Kidney tubule cell (primary cell): ENCODE measurements around the gene SCN9A.
"Not testable (repeated sequence)": the region's sequence is repeated elsewhere in the genome, so short reads cannot be mapped to it uniquely, and the experiment has no call there.

Experiments
- DNase-seq: peaks from one replicate; pipeline ENCODE4 v3.0.0-alpha.2; 2018; ENCODE audit warnings: low spot score

SCN9A gene

GRCh38 chr2:166242309-166242708 lies 133.4 kb downstream of the SCN9A start:
- no peak for DNase-seq

GRCh38 chr2:166240387-166241313 lies 135.1 kb downstream of the SCN9A start:
- peak; percentile 58 for DNase-seq

GRCh38 chr2:166239548-166239947 lies 136.2 kb downstream of the SCN9A start:
- peak; percentile 89 for DNase-seq

GRCh38 chr2:166238176-166238575 lies 137.6 kb downstream of the SCN9A start:
- DNase-seq = no peak

- DNase-seq = peak; percentile 69
Measured at GRCh38 chr2:166234112-166234846, 141.5 kb downstream of the SCN9A start.

- no peak for DNase-seq
Measured at GRCh38 chr2:166233244-166233643, 142.5 kb downstream of the SCN9A start.

- no peak for DNase-seq
Measured at GRCh38 chr2:166230724-166231070, 145.0 kb downstream of the SCN9A start.

- DNase-seq = peak; percentile 65
Measured at GRCh38 chr2:166230024-166230723, 145.6 kb downstream of the SCN9A start.

GRCh38 chr2:166229678-166230023 lies 146.1 kb downstream of the SCN9A start:
- DNase-seq = no peak

- no peak for DNase-seq
Measured at GRCh38 chr2:166224197-166224596, 151.5 kb downstream of the SCN9A start.

GRCh38 chr2:166223298-166223697 lies 152.4 kb downstream of the SCN9A start:
- no peak for DNase-seq

- no peak for DNase-seq
Measured at GRCh38 chr2:166211079-166211478, 164.7 kb downstream of the SCN9A start.

- not testable (repeated sequence) for DNase-seq
Measured at GRCh38 chr2:166209944-166210343, 165.8 kb downstream of the SCN9A start.

- not testable (repeated sequence) for DNase-seq
Measured at GRCh38 chr2:166209367-166209766, 166.4 kb downstream of the SCN9A start.

- DNase-seq = not testable (repeated sequence)
Measured at GRCh38 chr2:166206153-166206552, 169.6 kb downstream of the SCN9A start.

- no peak for DNase-seq
Measured at GRCh38 chr2:166202778-166203177, 173.0 kb downstream of the SCN9A start.

GRCh38 chr2:166197446-166197845 lies 178.3 kb downstream of the SCN9A start:
- no peak for DNase-seq

GRCh38 chr2:166193407-166193806 lies 182.3 kb downstream of the SCN9A start:
- no peak for DNase-seq

- DNase-seq = no peak
Measured at GRCh38 chr2:166188084-166188483, 187.7 kb downstream of the SCN9A start.

GRCh38 chr2:166184789-166185188 lies 191.0 kb downstream of the SCN9A start:
- DNase-seq = peak; percentile 63

- no peak for DNase-seq
Measured at GRCh38 chr2:166181813-166182154, 194.0 kb downstream of the SCN9A start.

GRCh38 chr2:166180951-166181812 lies 194.6 kb downstream of the SCN9A start:
- DNase-seq = peak; percentile 59
